HepG2 (cell line): ENCODE measurements around the gene STK40. TPM values are rescaled to one million over a fixed set of nuclear protein-coding genes. Genes with fewer than 3 reads are reported as not detected.
A peak's percentile ranks its signal among the peaks of the same experiment; 100 is the strongest.

Source experiments
- CENPX ChIP-seq: sonication (generic); formaldehyde crosslinking; IDR thresholded peaks from 2 replicates; pipeline ENCODE4 v1.9.0; 2021; ENCODE audit warnings: mild to moderate bottlenecking, missing genetic modification reagents, moderate library complexity
- CTCF ChIP-seq: sonication (generic); formaldehyde crosslinking; IDR thresholded peaks from 2 replicates; pipeline ENCODE4 v1.5.0; 2020; ENCODE audit warnings: mild to moderate bottlenecking, missing genetic modification reagents, moderate library complexity
- E2F1 ChIP-seq: sonication (generic); formaldehyde crosslinking; IDR thresholded peaks from 2 replicates; pipeline ENCODE4 v1.5.0; 2020; ENCODE audit warnings: missing genetic modification reagents
- ELF4 ChIP-seq: sonication (generic); formaldehyde crosslinking; IDR thresholded peaks from 2 replicates; pipeline ENCODE4 v1.5.0; 2020; ENCODE audit warnings: missing genetic modification reagents, mild to moderate bottlenecking, moderate library complexity, borderline replicate concordance
- FOSL2 ChIP-seq: sonication (generic); formaldehyde crosslinking; IDR thresholded peaks from 2 replicates; pipeline ENCODE4 v1.4.0; 2020; ENCODE audit warnings: missing genetic modification reagents
- FOXO1 ChIP-seq: sonication (generic); formaldehyde crosslinking; IDR thresholded peaks from 2 replicates; pipeline ENCODE4 v1.4.0; 2020; ENCODE audit warnings: missing genetic modification reagents
- GABPA ChIP-seq, 2 experiments: IDR thresholded peaks; 2 replicates each; pipeline ENCODE4 v1.6.1; 2011 to 2016; ENCODE audit warnings: low read depth in 2 of 2, low read length in 1 of 2, missing biosample characterization in 1 of 2, missing genetic modification characterization in 1 of 2
- HMGXB4 ChIP-seq, 2 experiments: sonication (generic) in 1 of 2; formaldehyde crosslinking in 1 of 2; IDR thresholded peaks; 2 replicates each; pipeline versions ENCODE4 v1.4.0 to v1.6.1; 2018 to 2020; ENCODE audit warnings: missing genetic modification reagents in 2 of 2, borderline replicate concordance in 1 of 2, low read depth in 1 of 2, mild to moderate bottlenecking in 1 of 2, missing biosample characterization in 1 of 2
- HNRNPL ChIP-seq: fragments of 200-400 bp; formaldehyde crosslinking; IDR thresholded peaks from 2 replicates; pipeline ENCODE4 v1.6.1; 2017; ENCODE audit warnings: mild to moderate bottlenecking, low read depth, low read length
- LCORL ChIP-seq, 2 experiments: fragments of 450-650 bp in 1 of 2; sonication (generic) in 1 of 2; formaldehyde crosslinking in 1 of 2; IDR thresholded peaks; 2 replicates each; pipeline versions ENCODE4 v1.5.0 to v1.6.1; 2017 to 2020; ENCODE audit warnings: antibody characterized with exemption in 1 of 2, missing genetic modification reagents in 1 of 2
- MED1 ChIP-seq: sonication (generic); formaldehyde crosslinking; IDR thresholded peaks from 2 replicates; pipeline ENCODE4 v1.4.0; 2020; ENCODE audit warnings: missing genetic modification reagents
- MED8 ChIP-seq: sonication (generic); formaldehyde crosslinking; IDR thresholded peaks from 2 replicates; pipeline ENCODE4 v1.8.1; 2023; ENCODE audit warnings: mild to moderate bottlenecking, missing genetic modification reagents; ENCODE audit not compliant: insufficient replicate concordance
- MEF2D ChIP-seq: sonication (generic); formaldehyde crosslinking; IDR thresholded peaks from 2 replicates; pipeline ENCODE4 v1.5.1; 2020; ENCODE audit warnings: mild to moderate bottlenecking, missing genetic modification reagents
- MLX ChIP-seq: IDR thresholded peaks from 2 replicates; pipeline ENCODE4 v1.6.1; 2016
- NCOA2 ChIP-seq: sonication (generic); formaldehyde crosslinking; IDR thresholded peaks from 2 replicates; pipeline ENCODE4 v1.8.0; 2022; ENCODE audit warnings: inconsistent platforms
- PLRG1 ChIP-seq: fragments of 450-650 bp; conservative IDR thresholded peaks from 2 replicates; pipeline ENCODE4 v1.6.1; 2016
- SP2 ChIP-seq: sonication (generic); formaldehyde crosslinking; IDR thresholded peaks from 2 replicates; pipeline ENCODE4 v1.5.1; 2020; ENCODE audit warnings: mild to moderate bottlenecking, missing genetic modification reagents
- SPEN ChIP-seq: sonication (generic); formaldehyde crosslinking; IDR thresholded peaks from 2 replicates; pipeline ENCODE4 v1.5.1; 2020; ENCODE audit warnings: low read depth, mild to moderate bottlenecking, missing genetic modification reagents
- ZBTB2 ChIP-seq: sonication (generic); formaldehyde crosslinking; IDR thresholded peaks from 2 replicates; pipeline ENCODE4 v1.8.0; 2022; ENCODE audit warnings: low read depth, missing genetic modification reagents
- ZNF383 ChIP-seq: sonication (generic); formaldehyde crosslinking; IDR thresholded peaks from 2 replicates; pipeline ENCODE4 v1.4.0; 2020; ENCODE audit warnings: missing genetic modification reagents, mild to moderate bottlenecking, borderline replicate concordance
- ZNF747 ChIP-seq: sonication (generic); formaldehyde crosslinking; IDR thresholded peaks from 2 replicates; pipeline ENCODE4 v1.8.1; 2023; ENCODE audit warnings: missing genetic modification reagents, mild to moderate bottlenecking, borderline replicate concordance
- ZNF891 ChIP-seq: sonication (generic); formaldehyde crosslinking; IDR thresholded peaks from 2 replicates; pipeline ENCODE4 v1.5.0; 2020; ENCODE audit warnings: mild to moderate bottlenecking, missing genetic modification reagents
- polyA plus RNA-seq, 8 experiments: library from polyadenylated mRNA; depleted of rRNA in 3 of 8; stranded (reverse) in 7 of 8; unstranded in 1 of 8; fragments of >200 nt; fragmentation: Illumina TruSeq in 4 of 8; extraction: Trizol in 4 of 8; gene quantifications; 2 replicates each; pipeline versions ENCODE4 v1.2.1 to v1.2.3, GENCODE V29; 2011 to 2016; ENCODE audit warnings: low read depth in 4 of 8, missing spikeins in 1 of 8, mixed read lengths in 1 of 8; ENCODE audit not compliant: insufficient read depth in 1 of 8
- total RNA-seq, 5 experiments: library from RNA; depleted of rRNA; stranded (reverse); fragments of >200 nt; fragmentation: Illumina TruSeq; extraction: Trizol; gene quantifications; 2 replicates each; pipeline ENCODE4 v1.2.3, GENCODE V29; 2016; ENCODE audit warnings: low read depth in 1 of 5

Gene STK40
- total and polyA plus RNA-seq, 2 of the 13 experiments (the other 11 are each of a cell fraction or from before 2014, with no cell fraction given) = 33.8 to 35.1 TPM

GRCh38 chr1:36306902-36307456 is 78.7 kb downstream of the STK40 start (continued):
- TF ChIP-seq ZNF747 (CRISPR knock-in tag) (peak; percentile 78), MLX (CRISPR knock-in tag) (0 out of 2 replicates have a peak, but pooled peaks have one; percentile 25), MED8 (CRISPR knock-in tag) (peak; percentile 33), ZBTB2 (CRISPR knock-in tag) (0 out of 2 replicates have a peak, but pooled peaks have one; percentile 32), ZNF891 (CRISPR knock-in tag) (0 out of 2 replicates have a peak, but pooled peaks have one; percentile 10), SP2 (CRISPR knock-in tag) (peak; percentile 82), NCOA2 (no peak; the same call in 1 of the 2 replicates), SPEN (CRISPR knock-in tag) (peak; percentile 42; the same call in 1 of the 2 replicates), ZNF383 (CRISPR knock-in tag) (no peak), FOXO1 (CRISPR knock-in tag) (peak; percentile 36; the same call in 1 of the 2 replicates), HNRNPL (no peak), FOSL2 (CRISPR knock-in tag) (0 out of 2 replicates have a peak, but pooled peaks have one; percentile 7), MED1 (peak; percentile 54; the same call in 1 of the 2 replicates), CTCF (CRISPR knock-in tag) (peak; percentile 31; the same call in 1 of the 2 replicates), CENPX (CRISPR knock-in tag) (no peak), HMGXB4 (CRISPR knock-in tag; IDR thresholded peaks at IDR 0.05; ENCODE audit: borderline replicate concordance in 1 of 2, low read depth in 1 of 2) (peak in 1 of 2 experiments; percentile 51; a peak in 3 of 4 replicates), LCORL (IDR thresholded peaks at IDR 0.05) (no peak), LCORL (CRISPR knock-in tag; IDR thresholded peaks at IDR 0.05) (0 out of 2 replicates have a peak, but pooled peaks have one; percentile 16), ELF4 (0 out of 2 replicates have a peak, but pooled peaks have one; percentile 64), MEF2D (CRISPR knock-in tag) (0 out of 2 replicates have a peak, but pooled peaks have one; percentile 14), GABPA (IDR thresholded peaks at IDR 0.05; ENCODE audit: low read depth, low read length) (no peak), GABPA (CRISPR knock-in tag; IDR thresholded peaks at IDR 0.05; ENCODE audit: low read depth) (no peak), E2F1 (CRISPR knock-in tag) (peak; percentile 36; the same call in 1 of the 2 replicates), PLRG1 (no peak)
